ENCODE measurements around the gene CRNKL1. TPM values are rescaled to one million over a fixed set of nuclear protein-coding genes. Genes with fewer than 3 reads are reported as not detected.
A peak's percentile ranks its signal among the peaks of the same experiment; 100 is the strongest.

CRNKL1 gene
- 10 to 100 TPM; 21.7 to 31.5 (median 26.4) TPM for total RNA-seq

DNA sequence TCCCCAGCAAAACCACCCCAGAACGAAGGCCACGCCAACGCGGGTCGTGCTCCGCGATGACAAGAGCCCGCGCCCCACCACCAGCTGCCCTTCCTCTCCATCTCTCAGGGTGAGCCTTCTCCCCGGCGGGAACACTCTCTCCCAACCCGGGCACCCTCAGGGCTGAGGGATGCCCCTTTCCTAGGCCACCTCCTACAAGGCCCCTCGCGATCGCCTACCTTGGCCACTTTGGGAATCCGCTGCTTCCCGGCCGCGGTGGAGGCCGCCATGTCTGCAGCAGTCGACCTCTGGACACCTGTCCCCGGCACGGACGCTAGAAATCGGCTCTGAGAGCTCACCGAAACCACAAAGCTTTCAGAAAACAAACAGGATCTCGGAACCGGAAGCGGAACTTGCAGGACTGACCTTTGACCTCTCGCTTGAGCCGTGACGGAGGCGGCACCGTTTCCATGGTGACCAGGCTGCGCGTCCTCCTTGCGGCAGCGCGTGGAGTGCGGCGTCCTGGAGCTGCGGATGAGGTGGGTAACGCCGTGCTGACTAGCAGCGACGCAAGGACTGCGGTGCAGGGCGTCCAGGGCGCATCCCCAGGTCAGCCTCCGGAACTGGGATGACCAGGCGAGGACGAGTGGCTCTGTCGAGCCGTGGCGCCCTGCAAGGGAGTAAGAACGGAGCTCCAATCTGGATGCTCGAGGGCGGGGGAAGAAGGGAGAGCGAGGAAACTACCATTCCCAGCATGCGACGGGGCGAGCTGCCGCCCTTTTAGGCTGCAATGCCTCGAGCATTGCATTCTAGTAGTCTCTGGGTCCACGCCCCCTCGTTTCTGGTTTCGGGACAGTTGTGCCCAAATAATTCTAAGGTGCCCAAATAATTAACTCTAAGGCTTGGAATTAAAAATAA is at the start of gene CRNKL1, which contains the start of gene CFAP61:
Gene CRNKL1, minus strand, starts transcription at position 393 of the 897 bp plus-strand sequence. Its CDS starts 124 bp downstream, at position 269.
Gene CFAP61, plus strand, starts transcription at position 459 of the 897 bp plus-strand sequence. CDS start 4,122 bp downstream, outside the sequence.
- peak; percentile 93 to 98 (median 98) for ATAC-seq (replicated peaks in 6 of 8)
- in situ Hi-C loops (cut with MboI; ENCODE audit: low pct_unique_long_range_greater_than_20kb in 2 of 9, low sequenced_read_pairs in 9 of 9, unreplicated experiment in 9 of 9): no loop called here
- Histone ChIP-seq H3K27ac (peak within 1 kb of the TSS; percentile 74 to 91), H3K4me1 (replicated peaks in 1 of 2) (peaks cover 0 to 7% of the 10 kb centered on the region in 2 donors), H3K4me3 (peak within 1 kb of the TSS; percentile 56 to 98 (median 81))
- 0 to 6% (median 0%) methylated on average over 1 to 39 of the region's 67 CpGs for WGBS, 10 experiments

DNA sequence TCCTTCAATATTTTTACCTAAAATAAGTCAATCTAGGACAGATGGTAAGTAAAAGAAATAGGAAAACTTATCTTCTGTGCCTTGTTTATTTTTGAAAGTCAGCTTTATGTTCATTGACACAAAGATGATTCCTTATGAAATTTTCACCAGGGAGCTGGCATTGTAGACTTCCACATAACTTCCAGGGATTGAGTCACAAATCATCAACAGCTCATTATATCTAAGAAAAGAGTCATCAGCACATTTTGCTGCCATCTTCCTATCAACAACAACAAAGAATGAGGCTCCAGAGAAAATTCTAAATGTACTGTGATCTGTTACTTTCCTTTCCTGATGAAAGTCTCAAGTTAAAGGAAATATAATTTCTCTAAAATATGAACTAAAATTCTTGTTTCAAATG is 48.6 kb upstream of the CRNKL1 start:
- no peak overlapping the region for H3K27ac ChIP-seq
- no peak for ATAC-seq (replicated peaks in 6 of 8)
- H3K4me3 ChIP-seq: no peak overlapping the region
- H3K4me1 ChIP-seq (replicated peaks in 1 of 2): peaks cover 0 to 9% of the 10 kb centered on the region in 2 donors
- in situ Hi-C loops (cut with MboI; ENCODE audit: low pct_unique_long_range_greater_than_20kb in 2 of 9, low sequenced_read_pairs in 9 of 9, unreplicated experiment in 9 of 9): no loop called here

DNA sequence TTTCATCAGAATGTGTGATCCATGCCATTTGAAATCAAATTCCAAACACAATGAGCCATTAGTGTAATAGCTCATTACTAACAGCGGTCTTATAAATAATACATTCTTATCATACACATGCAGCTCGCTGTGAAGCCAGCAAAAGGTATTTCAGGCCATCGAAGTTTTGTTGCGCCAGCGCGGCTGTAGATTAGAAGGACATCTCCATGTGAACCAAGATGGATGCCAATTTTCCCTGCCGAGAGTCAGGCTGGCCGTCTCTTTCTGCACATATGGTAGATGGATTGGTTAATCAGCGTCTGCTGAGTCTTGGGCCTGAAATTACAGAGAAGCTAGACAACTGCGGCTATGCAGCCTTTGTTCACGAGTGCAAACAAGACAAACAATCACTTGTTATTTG is 44.2 kb upstream of the CRNKL1 start:
- Histone ChIP-seq H3K4me3 (no peak overlapping the region), H3K27ac (no peak overlapping the region), H3K4me1 (replicated peaks in 1 of 2) (peaks cover 0 to 10% of the 10 kb centered on the region in 2 donors)
- peak in 1 of 8 experiments; percentile 48 for ATAC-seq (replicated peaks in 6 of 8)
- in situ Hi-C loops (cut with MboI; ENCODE audit: low pct_unique_long_range_greater_than_20kb in 2 of 9, low sequenced_read_pairs in 9 of 9, unreplicated experiment in 9 of 9): loop anchor here in 6 of 9 experiments (25.0 kb wide), 4 partner anchors 141 to 491 kb away; partner anchors contain the start of gene INSM1 (in 1 of the 6)
- 0 to 97% (median 57%) methylated on average over 2 to 11 of the region's 11 CpGs; no CpG with 5 or more reads in 2 of the 10 experiments for WGBS, 10 experiments

DNA sequence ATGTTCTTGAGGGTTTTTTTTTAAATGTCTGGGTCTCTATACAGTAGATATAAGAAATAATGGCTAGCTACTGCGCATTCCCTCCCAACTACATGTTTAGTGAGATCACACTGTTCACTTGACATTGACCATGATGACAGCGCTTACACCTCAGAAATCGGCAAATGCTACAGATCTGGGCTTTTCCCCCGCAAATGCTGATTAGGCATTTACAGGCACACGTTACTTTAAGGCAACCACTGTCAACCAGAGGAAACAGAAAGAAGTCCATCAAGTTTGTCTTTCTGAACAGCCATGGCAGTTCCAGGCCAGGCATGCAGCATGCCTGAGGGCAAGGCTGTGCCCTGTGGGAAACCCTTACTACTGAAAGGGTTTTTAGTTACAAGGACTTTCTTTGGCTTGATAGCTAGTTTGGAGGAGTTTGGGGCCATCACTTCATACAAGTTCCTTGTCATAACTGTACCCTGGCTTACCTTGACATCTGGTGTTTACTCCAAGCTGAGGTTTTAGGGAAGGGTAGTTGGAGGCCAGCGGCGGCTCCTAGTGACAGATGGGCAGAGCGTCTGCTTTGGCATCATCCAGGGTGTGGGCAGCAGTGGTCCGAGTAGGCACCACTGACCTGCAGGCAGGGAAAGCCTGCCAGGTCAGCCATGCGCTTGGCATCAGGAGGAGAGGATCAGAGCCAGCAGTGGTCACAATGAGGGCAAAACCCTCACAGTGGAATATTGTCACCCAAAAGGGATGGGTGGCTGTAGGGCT is 43.0 kb upstream of the CRNKL1 start:
- no peak for ATAC-seq (replicated peaks in 6 of 8)
- 71 to 100% (median 87%) methylated on average over 1 to 8 of the region's 10 CpGs for WGBS, 10 experiments
- H3K4me1 ChIP-seq (replicated peaks in 1 of 2): peaks cover 0 to 10% of the 10 kb centered on the region in 2 donors
- no peak overlapping the region for H3K4me3 ChIP-seq
- in situ Hi-C loops (cut with MboI; ENCODE audit: low pct_unique_long_range_greater_than_20kb in 2 of 9, low sequenced_read_pairs in 9 of 9, unreplicated experiment in 9 of 9): loop anchor here in 6 of 9 experiments (25.0 kb wide), 4 partner anchors 142 to 492 kb away; partner anchors contain the start of gene INSM1 (in 1 of the 6)
- no peak overlapping the region for H3K27ac ChIP-seq

DNA sequence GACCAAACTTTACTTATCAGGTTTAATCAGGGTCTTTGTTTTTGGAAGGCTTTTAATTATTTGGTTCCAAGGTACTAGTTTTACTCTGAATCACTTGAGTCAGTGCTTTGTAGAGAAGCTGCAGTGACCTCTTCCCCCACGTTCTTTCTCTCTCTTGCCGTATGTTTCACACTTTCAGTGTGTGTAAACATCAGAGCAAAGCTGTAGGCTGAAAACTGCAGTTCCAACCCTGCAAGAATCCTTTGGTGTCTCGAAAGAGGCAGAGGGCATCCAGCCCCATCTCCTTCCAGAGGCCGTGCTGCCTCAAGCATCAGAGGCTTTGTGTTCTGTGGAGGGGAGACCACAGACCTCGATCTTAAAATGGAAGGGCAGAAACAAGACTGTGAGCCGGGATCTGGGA is 42.1 kb upstream of the CRNKL1 start:
- no peak overlapping the region for H3K4me3 ChIP-seq

DNA sequence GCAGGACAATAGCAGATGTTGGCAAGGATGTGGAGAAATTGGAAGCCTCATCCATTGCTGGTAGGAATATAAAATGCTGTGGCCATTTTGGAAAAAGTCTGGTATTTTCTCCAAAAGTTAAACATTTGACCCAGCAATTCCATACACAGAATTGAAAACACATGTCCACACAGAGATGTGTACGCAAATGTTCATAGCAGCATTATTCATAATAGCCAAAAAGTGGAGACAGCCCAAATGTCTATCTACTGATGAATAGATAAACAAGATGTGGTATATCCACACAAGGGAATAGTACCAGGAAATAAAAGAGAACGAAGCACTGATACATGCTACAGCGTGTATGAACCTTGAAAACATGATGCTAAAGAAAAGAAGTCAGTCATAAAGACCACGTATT is 40.6 kb upstream of the CRNKL1 start:
- in situ Hi-C loops (cut with MboI; ENCODE audit: low pct_unique_long_range_greater_than_20kb in 2 of 9, low sequenced_read_pairs in 9 of 9, unreplicated experiment in 9 of 9): loop anchor here in 6 of 9 experiments (25.0 kb wide), 4 partner anchors 144 to 494 kb away; partner anchors contain the start of gene INSM1 (in 1 of the 6)
- Histone ChIP-seq H3K4me1 (replicated peaks in 1 of 2) (peaks cover 0 to 10% of the 10 kb centered on the region in 2 donors), H3K4me3 (no peak overlapping the region), H3K27ac (no peak overlapping the region)
- ATAC-seq (replicated peaks in 6 of 8): no peak
- WGBS, 10 experiments: 12 to 100% (median 90%) methylated on average over 1 to 4 of the region's 4 CpGs

More for the DNA sequence above, 42.1 kb upstream of the CRNKL1 start:
- no peak for ATAC-seq (replicated peaks in 6 of 8)
- peaks cover 0 to 10% of the 10 kb centered on the region in 2 donors for H3K4me1 ChIP-seq (replicated peaks in 1 of 2)
- H3K27ac ChIP-seq: no peak overlapping the region
- 0 to 93% (median 67%) methylated on average over 1 to 6 of the region's 6 CpGs; no CpG with 5 or more reads in 2 of the 10 experiments for WGBS, 10 experiments
- in situ Hi-C loops (cut with MboI; ENCODE audit: low pct_unique_long_range_greater_than_20kb in 2 of 9, low sequenced_read_pairs in 9 of 9, unreplicated experiment in 9 of 9): loop anchor here in 6 of 9 experiments (25.0 kb wide), 4 partner anchors 143 to 493 kb away; partner anchors contain the start of gene INSM1 (in 1 of the 6)

DNA sequence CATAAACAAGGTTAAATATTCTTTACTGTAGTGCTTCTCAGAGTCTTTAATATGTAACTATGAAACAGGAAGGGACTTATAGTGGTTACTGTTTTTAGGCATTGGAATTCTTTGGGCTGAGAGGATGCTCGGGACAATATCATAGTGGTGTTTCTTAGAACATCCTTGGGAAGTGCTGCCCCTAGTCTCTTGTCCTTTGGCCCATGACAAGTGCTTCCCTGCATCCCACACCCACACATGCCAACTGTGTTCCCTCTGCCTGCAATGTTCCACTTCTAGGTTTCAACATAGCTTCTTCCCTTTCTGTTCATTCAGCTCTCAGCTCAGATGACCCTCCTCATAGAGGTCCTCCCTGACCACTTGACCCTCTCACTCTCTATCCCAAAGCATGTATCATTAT is 37.7 kb upstream of the CRNKL1 start:
- 0 to 100% (median 40%) methylated on average over 1 of the region's 1 CpG; no CpG with 5 or more reads in 5 of the 10 experiments for WGBS, 10 experiments
- Histone ChIP-seq H3K4me1 (replicated peaks in 1 of 2) (peaks cover 5 to 6% of the 10 kb centered on the region in 2 donors), H3K4me3 (no peak overlapping the region), H3K27ac (no peak overlapping the region)
- ATAC-seq (replicated peaks in 6 of 8): no peak
- in situ Hi-C loops (cut with MboI; ENCODE audit: low pct_unique_long_range_greater_than_20kb in 2 of 9, low sequenced_read_pairs in 9 of 9, unreplicated experiment in 9 of 9): loop anchor here in 6 of 9 experiments (25.0 kb wide), 4 partner anchors 147 to 497 kb away; partner anchors contain the start of gene INSM1 (in 1 of the 6)

DNA sequence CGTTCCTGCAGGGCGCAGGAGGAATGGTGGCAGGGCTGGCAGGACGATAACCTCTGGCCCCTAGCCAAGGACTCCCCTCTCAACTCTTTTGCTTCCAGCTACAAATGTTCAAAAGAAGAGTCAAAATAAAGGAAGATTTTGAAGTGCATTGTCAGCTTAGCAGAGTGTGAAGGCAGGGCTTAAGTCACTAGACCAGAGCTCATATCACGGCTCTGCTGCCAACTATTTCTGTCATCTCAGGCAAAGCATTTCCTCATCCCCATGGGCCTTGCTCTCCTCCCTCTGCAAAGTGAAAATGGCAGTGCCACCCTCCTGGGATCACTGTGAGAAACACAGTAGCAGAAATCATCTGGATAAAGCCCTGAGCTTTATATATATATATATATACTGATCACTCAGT is 36.8 kb upstream of the CRNKL1 start:
- in situ Hi-C loops (cut with MboI; ENCODE audit: low pct_unique_long_range_greater_than_20kb in 2 of 9, low sequenced_read_pairs in 9 of 9, unreplicated experiment in 9 of 9): loop anchor here in 6 of 9 experiments (25.0 kb wide), 4 partner anchors 148 to 498 kb away; partner anchors contain the start of gene INSM1 (in 1 of the 6)
- ATAC-seq (replicated peaks in 6 of 8): no peak

DNA sequence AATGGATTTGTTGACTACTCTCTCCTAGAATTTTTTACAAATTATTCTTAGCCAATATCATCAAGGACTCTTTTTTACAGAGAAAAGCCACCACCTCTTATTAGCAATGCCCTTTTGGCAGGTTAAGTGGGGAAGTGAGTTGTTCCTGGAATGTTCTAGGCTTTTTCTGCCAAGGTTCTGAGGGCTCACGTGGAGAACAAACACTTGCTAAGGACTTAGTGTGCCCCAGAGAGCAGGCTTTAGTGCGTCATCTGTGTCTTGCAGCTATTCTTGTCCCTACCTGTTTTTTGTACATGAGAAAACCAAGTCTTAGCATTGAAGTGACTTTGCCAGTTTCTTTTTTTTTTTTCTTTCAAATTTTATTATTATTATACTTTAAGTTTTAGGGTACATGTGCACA is 33.5 kb upstream of the CRNKL1 start:
- no peak for ATAC-seq (replicated peaks in 6 of 8)
- WGBS, 10 experiments: 0 to 95% (median 49%) methylated on average over 1 to 2 of the region's 2 CpGs; no CpG with 5 or more reads in 4 of the 10 experiments
- H3K4me3 ChIP-seq: peak overlapping the region in 1 of 5 donors; percentile 24
- peaks cover 6 to 12% of the 10 kb centered on the region in 2 donors for H3K4me1 ChIP-seq (replicated peaks in 1 of 2)
- in situ Hi-C loops (cut with MboI; ENCODE audit: low pct_unique_long_range_greater_than_20kb in 2 of 9, low sequenced_read_pairs in 9 of 9, unreplicated experiment in 9 of 9): loop anchor here in 6 of 9 experiments (25.0 kb wide), 4 partner anchors 151 to 501 kb away; partner anchors contain the start of gene INSM1 (in 1 of the 6)
- no peak overlapping the region for H3K27ac ChIP-seq

More for the DNA sequence above, 36.8 kb upstream of the CRNKL1 start:
- Histone ChIP-seq H3K27ac (no peak overlapping the region), H3K4me3 (no peak overlapping the region), H3K4me1 (replicated peaks in 1 of 2) (peaks cover 6 to 11% of the 10 kb centered on the region in 2 donors)
- 0 to 97% (median 48%) methylated on average over 1 to 4 of the region's 4 CpGs; no CpG with 5 or more reads in 4 of the 10 experiments for WGBS, 10 experiments

DNA sequence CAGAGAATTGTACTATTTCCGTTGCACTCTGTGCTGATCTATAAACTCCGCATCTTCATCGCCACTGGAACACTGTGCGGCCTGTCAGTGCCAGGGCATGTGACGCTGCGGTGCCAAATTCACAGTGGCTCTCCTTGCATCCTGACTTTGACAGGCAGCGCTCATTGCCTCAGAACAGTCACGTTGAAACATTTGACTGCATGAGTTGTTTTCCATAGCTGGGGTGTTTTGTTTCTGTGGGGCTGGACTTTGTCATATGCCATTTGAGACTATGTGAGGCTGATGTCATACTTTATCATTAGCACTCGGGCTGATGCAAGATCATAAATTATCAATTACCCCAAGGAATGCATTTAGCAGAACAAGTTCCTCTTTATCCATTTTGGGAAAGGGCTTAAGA is 32.8 kb upstream of the CRNKL1 start:
- 0 to 100% (median 84%) methylated on average over 1 to 8 of the region's 9 CpGs; no CpG with 5 or more reads in 1 of the 10 experiments for WGBS, 10 experiments
- ATAC-seq (replicated peaks in 6 of 8): peak in 6 of 8 experiments; percentile 82 to 96 (median 88)
- Histone ChIP-seq H3K27ac (no peak overlapping the region), H3K4me1 (replicated peaks in 1 of 2) (peaks cover 6 to 12% of the 10 kb centered on the region in 2 donors), H3K4me3 (peak overlapping the region in 2 of 5 donors; percentile 1 to 24)
- in situ Hi-C loops (cut with MboI; ENCODE audit: low pct_unique_long_range_greater_than_20kb in 2 of 9, low sequenced_read_pairs in 9 of 9, unreplicated experiment in 9 of 9): loop anchor here in 6 of 9 experiments (25.0 kb wide), 4 partner anchors 152 to 502 kb away; partner anchors contain the start of gene INSM1 (in 1 of the 6)

DNA sequence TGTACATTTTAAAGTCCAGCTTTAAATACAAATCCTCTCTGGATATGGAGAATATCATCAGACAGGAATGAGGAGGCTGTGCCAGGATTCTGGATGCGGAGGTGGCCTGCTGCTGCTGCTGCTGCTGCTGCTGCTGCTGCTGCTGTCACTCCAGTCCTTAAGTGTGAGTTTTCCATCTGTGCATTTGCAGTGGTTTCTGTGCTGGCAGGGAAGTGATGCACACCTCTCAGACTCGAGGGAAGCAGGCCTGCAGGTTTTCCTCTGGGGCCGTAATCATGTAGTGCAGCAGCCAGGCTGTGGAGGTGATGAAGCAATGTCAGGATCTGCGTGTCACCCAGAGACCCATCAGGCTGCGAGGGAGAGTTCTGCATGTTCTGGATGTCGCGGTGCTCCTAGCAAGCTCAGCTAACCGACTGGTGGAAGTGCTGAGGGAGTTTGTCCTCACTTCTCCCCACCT is 32.1 kb upstream of the CRNKL1 start:
- 0 to 60% (median 57%) methylated on average over 1 to 5 of the region's 8 CpGs; no CpG with 5 or more reads in 5 of the 10 experiments for WGBS, 10 experiments
- in situ Hi-C loops (cut with MboI; ENCODE audit: low pct_unique_long_range_greater_than_20kb in 2 of 9, low sequenced_read_pairs in 9 of 9, unreplicated experiment in 9 of 9): loop anchor here in 6 of 9 experiments (25.0 kb wide), 4 partner anchors 153 to 503 kb away; partner anchors contain the start of gene INSM1 (in 1 of the 6)
- peak in 6 of 8 experiments; percentile 19 to 62 (median 44) for ATAC-seq (replicated peaks in 6 of 8)
- Histone ChIP-seq H3K27ac (no peak overlapping the region), H3K4me3 (no peak overlapping the region), H3K4me1 (replicated peaks in 1 of 2) (peaks cover 6 to 12% of the 10 kb centered on the region in 2 donors)

DNA sequence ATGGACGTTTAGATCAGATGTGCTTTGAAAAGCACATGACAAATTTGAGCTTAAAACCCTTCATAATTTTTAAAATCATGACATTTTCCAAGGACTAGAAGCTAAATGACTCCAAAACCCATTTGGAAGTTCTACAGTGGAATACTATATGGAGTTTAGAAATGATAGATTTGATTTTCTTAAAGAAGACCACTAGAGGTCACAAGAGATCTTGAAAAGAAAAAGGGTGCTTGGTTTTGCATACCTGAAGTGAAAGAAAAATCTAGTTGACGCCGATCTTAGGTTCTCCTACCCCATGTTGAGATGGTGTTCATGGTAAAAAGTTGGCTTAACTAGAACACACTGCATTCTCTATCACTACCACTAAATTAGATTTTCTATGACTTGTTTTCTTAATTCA is 31.5 kb upstream of the CRNKL1 start:
- WGBS, 10 experiments: 0 to 19% (median 6%) methylated on average over 1 to 3 of the region's 3 CpGs; no CpG with 5 or more reads in 4 of the 10 experiments
- in situ Hi-C loops (cut with MboI; ENCODE audit: low pct_unique_long_range_greater_than_20kb in 2 of 9, low sequenced_read_pairs in 9 of 9, unreplicated experiment in 9 of 9): loop anchor here in 6 of 9 experiments (25.0 kb wide), 4 partner anchors 153 to 503 kb away; partner anchors contain the start of gene INSM1 (in 1 of the 6)
- ATAC-seq (replicated peaks in 6 of 8): peak; percentile 41 to 85 (median 62)
- H3K4me1 ChIP-seq (replicated peaks in 1 of 2): peaks cover 6 to 12% of the 10 kb centered on the region in 2 donors
- H3K27ac ChIP-seq: no peak overlapping the region
- H3K4me3 ChIP-seq: no peak overlapping the region
